ENCODE data around the gene P3R3URF.

Gene P3R3URF

GRCh38 chr1:46203738-46204405, 27.6 kb upstream of the P3R3URF start:
- no peak for DNase-seq

GRCh38 chr1:46199233-46199749, 23.0 kb upstream of the P3R3URF start:
- TF ChIP-seq GATA1 (IDR thresholded peaks at IDR 0.05; ENCODE audit: low read depth, low read length) (no peak), POLR2A (IDR thresholded peaks at IDR 0.05; ENCODE audit: low read length) (no peak)
- peak in 1 of 2 experiments; percentile 12 for DNase-seq

More at GRCh38 chr1:46203738-46204405, 27.6 kb upstream of the P3R3URF start:
- no peak for TF ChIP-seq GATA1 (IDR thresholded peaks at IDR 0.05; ENCODE audit: low read depth, low read length)
- no peak for TF ChIP-seq POLR2A (IDR thresholded peaks at IDR 0.05; ENCODE audit: low read length)

GRCh38 chr1:46197964-46198811, 21.9 kb upstream of the P3R3URF start, which contains the start of gene POMGNT1:
Gene POMGNT1, minus strand, starts transcription at chr1:46198434. Its CDS starts 613 bp downstream, at chr1:46197821.
- peak; percentile 86 to 90 for DNase-seq
- TF ChIP-seq POLR2A (IDR thresholded peaks at IDR 0.05; ENCODE audit: low read length) = peak; percentile 57
- TF ChIP-seq GATA1 (IDR thresholded peaks at IDR 0.05; ENCODE audit: low read depth, low read length) = no peak

- no peak for DNase-seq
- TF ChIP-seq POLR2A (IDR thresholded peaks at IDR 0.05; ENCODE audit: low read length) (no peak), GATA1 (IDR thresholded peaks at IDR 0.05; ENCODE audit: low read depth, low read length) (no peak)
Observed at GRCh38 chr1:46197560-46197963, 21.3 kb upstream of the P3R3URF start.

GRCh38 chr1:46196609-46197008, 20.3 kb upstream of the P3R3URF start:
- DNase-seq = no peak
- TF ChIP-seq GATA1 (IDR thresholded peaks at IDR 0.05; ENCODE audit: low read depth, low read length) (no peak), POLR2A (IDR thresholded peaks at IDR 0.05; ENCODE audit: low read length) (no peak)

GRCh38 chr1:46194641-46195193, 18.4 kb upstream of the P3R3URF start:
- DNase-seq = no peak
- TF ChIP-seq GATA1 (IDR thresholded peaks at IDR 0.05; ENCODE audit: low read depth, low read length) (no peak), POLR2A (IDR thresholded peaks at IDR 0.05; ENCODE audit: low read length) (no peak)

- no peak for DNase-seq
- TF ChIP-seq GATA1 (IDR thresholded peaks at IDR 0.05; ENCODE audit: low read depth, low read length) (no peak), POLR2A (IDR thresholded peaks at IDR 0.05; ENCODE audit: low read length) (no peak)
Observed at GRCh38 chr1:46193984-46194570, 17.8 kb upstream of the P3R3URF start.

- DNase-seq = no peak
- no peak for TF ChIP-seq POLR2A (IDR thresholded peaks at IDR 0.05; ENCODE audit: low read length)
- TF ChIP-seq GATA1 (IDR thresholded peaks at IDR 0.05; ENCODE audit: low read depth, low read length) = no peak
Observed at GRCh38 chr1:46193285-46193684, 17.0 kb upstream of the P3R3URF start.

- DNase-seq = no peak
- TF ChIP-seq GATA1 (IDR thresholded peaks at IDR 0.05; ENCODE audit: low read depth, low read length) = no peak
- no peak for TF ChIP-seq POLR2A (IDR thresholded peaks at IDR 0.05; ENCODE audit: low read length)
Observed at GRCh38 chr1:46192171-46192570, 15.9 kb upstream of the P3R3URF start.

GRCh38 chr1:46191033-46191701, 14.9 kb upstream of the P3R3URF start:
- DNase-seq = no peak
- no peak for TF ChIP-seq POLR2A (IDR thresholded peaks at IDR 0.05; ENCODE audit: low read length)
- TF ChIP-seq GATA1 (IDR thresholded peaks at IDR 0.05; ENCODE audit: low read depth, low read length) = no peak

- TF ChIP-seq POLR2A (IDR thresholded peaks at IDR 0.05; ENCODE audit: low read length) (no peak), GATA1 (IDR thresholded peaks at IDR 0.05; ENCODE audit: low read depth, low read length) (no peak)
- DNase-seq = no peak
Observed at GRCh38 chr1:46190539-46190938, 14.3 kb upstream of the P3R3URF start.

- DNase-seq = no peak
- TF ChIP-seq POLR2A (IDR thresholded peaks at IDR 0.05; ENCODE audit: low read length) = no peak
- no peak for TF ChIP-seq GATA1 (IDR thresholded peaks at IDR 0.05; ENCODE audit: low read depth, low read length)
Observed at GRCh38 chr1:46188295-46189030, 12.2 kb upstream of the P3R3URF start.

Measured in erythroblast (primary cell).